Activated CD8-positive, alpha-beta memory T cell treated with anti-CD3 and anti-CD28 coated beads for 1 hour (primary cell): ENCODE results near the gene NATD1.
A peak's percentile ranks its signal among the peaks of the same experiment; 100 is the strongest.

Experiments used
- DNase-seq, 2 donors: peaks; one replicate each; pipeline ENCODE4 v3.0.0-alpha.2; 2020; ENCODE audit warnings: low read depth in 1 of 2; ENCODE audit errors: extremely low read depth in 1 of 2

NATD1 gene

GRCh38 chr17:21275579-21276263, 22.5 kb upstream of the NATD1 start:
- DNase-seq = peak; percentile 86 to 97

DNA sequence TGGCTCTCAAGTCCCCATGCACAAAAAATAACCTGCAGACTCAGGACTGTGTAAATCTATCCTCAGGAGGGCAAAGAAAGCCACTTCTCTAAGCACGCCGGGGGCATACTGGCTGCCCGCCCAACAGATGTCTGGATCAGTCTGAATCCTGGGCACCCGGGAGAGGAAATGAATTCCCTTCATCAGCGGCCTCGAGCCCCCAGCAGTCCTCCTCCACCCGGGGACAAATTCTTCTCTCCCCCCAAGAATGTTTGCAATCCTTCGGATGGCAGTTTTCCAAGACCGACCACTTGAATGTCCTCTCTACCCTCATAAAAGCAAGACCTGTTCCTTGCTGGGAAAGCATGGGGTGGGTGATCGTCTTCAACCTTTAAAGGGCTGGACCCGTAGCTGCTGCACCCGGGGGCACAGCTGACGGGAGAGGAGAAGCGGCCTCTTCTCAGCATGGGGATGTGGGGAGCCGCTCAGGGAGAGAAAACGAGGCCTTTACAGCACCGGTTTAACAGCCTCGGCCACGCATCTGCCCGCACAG, 21.9 kb upstream of the NATD1 start:
- no peak for DNase-seq

GRCh38 chr17:21272881-21273792, 19.9 kb upstream of the NATD1 start:
- no peak for DNase-seq

- DNase-seq = no peak
These were observed 19.0 kb upstream of the NATD1 start for GRCh38 chr17:21272250-21272649.

DNA sequence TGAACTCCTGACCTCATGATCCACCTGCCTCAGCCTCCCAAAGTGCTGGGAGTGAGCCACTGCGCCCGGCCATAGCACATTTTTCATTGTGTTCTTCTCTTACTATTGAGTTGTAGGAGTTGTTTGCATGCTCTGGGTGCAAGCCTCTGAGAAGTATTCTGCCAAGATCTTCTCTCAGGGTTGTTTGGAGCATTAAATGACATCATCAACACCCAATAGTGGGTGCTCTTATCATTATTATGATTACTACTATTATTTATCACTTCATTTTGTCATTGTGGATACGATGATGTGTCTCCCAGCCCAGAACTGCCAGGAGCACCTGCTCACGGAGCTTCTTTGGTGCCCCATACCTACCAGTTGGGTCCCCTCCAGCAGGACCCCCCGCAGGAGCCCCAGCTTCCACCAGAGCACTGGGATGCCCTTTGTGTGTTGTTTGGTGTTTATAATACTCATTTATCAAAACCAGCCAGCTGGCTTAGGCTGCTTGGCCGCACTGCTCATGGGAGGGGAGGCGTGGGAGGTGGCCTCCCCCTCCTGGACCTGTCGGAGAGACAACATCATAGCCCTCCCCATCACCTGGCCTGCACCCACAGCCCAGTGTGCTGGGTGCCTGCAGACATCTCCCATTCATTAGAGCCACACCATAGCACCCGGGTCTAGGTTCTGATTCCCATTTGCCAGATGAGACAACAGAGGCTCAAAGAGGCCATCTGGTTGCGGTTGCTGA, 18.4 kb upstream of the NATD1 start:
- no peak for DNase-seq

DNA sequence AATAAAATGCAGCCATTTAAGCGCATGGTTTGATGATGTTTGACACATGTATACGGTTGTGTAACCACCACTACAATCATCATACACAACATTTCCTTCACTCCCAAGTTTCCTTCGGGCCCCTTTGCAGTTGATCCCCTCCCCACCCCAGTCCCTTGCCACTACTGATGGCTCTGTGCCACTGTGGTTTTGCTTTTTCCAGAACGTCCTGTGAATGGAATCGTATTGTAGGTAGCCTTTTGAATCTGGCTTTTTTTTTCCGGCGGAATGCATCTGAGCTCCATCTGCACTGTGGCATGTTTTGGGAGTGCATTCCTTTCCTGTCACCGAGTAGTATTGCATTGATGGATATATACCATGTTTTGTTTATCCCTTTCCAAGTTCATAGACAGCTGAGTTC, 16.2 kb upstream of the NATD1 start:
- DNase-seq = no peak

DNA sequence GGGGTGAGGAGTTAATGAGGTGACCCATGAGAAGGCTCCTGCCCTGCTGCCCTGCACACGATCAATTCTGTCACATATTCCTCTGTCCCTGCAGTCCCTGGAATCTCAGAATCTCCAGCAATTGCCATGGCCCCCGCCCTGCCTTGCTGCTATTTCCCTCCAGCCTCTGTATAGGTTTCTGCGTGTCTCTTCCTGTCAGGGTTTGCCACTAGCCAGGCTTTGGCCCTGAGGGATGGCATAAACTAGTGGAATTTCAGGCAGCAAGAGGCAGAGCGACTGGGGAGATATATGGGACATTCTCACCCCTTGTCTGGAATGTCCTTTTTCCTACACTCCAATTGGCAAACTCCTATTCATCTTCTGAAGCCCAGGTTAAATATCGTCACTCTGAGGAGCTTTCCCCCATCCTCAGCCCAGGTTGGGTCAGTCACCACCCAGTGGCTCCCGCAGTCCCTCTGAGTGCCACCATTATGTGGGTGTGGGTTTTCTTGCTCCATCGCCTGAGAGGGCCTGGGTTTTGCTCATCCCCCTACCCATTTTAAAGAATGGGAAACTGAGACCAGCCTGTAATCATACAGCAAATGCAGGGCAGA, 15.5 kb upstream of the NATD1 start:
- DNase-seq = no peak

- DNase-seq = no peak
These were observed 10.2 kb upstream of the NATD1 start for GRCh38 chr17:21263376-21263775.

GRCh38 chr17:21262259-21262993, 9.2 kb upstream of the NATD1 start:
- DNase-seq = no peak

DNA sequence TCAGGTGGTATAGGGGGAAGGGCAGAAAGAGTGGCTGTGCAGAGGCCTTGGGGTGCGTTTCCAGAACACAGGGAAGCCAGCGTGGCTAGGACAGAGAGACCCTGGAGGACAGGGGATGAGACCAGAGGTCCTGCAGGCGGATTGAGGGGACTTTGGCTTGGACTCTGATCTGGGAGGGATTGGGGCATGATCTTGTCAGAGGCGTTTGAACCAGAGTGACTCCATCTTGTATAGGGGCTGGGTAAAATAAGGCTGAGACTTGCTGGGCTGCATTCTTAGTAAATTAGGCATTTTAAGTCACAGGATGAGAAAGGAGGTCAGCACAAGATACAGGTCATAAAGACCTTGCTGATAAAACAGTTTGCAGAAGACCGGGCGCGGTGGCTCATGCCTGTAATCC, 5.4 kb upstream of the NATD1 start:
- DNase-seq = no peak

DNA sequence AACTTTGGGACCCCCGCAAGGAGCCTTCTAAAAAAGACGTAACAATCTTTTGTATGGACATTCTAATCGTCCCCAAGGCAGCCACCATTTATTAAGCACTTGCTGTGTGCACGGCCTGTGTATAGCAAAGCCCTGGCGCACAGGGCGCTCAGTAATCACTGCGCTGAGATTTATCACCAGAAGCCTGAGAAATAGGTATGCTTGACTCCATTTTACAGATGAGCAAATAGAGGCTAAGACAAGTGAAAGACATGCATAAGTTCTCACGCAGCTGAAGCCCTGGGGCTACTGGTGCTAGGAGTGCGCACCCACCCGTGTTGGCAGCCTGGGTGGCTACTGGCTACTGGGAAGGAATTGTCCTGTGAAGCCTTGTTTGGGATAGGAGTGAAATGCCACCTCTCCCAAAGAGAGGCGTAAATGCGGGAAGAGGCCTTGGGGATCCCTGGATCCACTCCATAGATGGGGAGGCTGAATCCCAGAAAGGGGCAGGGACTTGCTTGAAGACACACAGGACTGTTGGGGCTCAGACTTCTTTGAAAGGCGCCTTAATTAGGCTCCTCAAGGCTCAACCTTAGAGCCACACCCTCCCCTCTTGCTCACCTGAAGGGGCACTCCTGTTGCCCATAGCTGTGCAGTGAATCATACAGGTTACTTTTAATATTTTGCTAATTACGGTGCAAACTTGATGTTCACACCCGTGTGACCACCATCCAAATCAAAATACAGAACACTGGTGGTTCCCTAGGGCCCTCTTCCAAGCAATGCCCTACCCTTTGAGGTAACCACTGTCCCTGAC, 634 bp upstream of the NATD1 start:
- DNase-seq = no peak

GRCh38 chr17:21252289-21252795, 868 bp downstream of the NATD1 start:
- DNase-seq = no peak

DNA sequence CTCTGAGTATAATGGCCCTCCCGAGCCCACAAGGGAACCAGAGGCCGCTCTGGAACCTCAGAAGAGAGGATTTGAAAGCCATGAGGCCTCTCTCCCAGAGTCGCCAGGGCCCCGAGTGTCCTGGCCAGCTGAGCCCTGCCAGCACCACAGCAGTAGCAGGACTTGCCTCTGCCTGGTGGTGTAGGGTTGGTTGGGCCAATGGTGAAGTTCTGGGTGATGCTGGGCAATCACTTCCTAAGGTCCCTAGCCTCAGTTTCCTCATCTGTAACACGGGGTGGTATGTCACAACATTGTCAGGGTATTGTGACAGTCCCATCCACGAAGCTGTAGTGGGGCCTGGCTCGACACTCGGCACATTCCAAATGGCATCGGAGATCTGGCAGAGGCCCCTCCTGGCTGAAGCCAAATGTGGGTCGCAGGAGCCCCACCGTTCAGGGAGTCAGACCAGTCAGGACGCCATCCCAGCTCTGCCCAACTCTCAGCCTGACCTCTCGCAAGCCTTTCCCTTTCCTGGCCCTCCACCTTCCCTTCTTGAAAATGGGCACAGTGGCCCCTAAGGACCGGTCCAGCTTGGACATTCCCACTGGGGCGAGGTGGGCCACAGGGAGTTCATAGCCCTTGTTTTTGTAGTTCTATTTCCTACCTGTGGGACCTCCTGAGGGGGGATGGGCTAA, 1.7 kb downstream of the NATD1 start:
- DNase-seq = no peak

GRCh38 chr17:21250854-21251253, 2.4 kb downstream of the NATD1 start:
- no peak for DNase-seq

DNA sequence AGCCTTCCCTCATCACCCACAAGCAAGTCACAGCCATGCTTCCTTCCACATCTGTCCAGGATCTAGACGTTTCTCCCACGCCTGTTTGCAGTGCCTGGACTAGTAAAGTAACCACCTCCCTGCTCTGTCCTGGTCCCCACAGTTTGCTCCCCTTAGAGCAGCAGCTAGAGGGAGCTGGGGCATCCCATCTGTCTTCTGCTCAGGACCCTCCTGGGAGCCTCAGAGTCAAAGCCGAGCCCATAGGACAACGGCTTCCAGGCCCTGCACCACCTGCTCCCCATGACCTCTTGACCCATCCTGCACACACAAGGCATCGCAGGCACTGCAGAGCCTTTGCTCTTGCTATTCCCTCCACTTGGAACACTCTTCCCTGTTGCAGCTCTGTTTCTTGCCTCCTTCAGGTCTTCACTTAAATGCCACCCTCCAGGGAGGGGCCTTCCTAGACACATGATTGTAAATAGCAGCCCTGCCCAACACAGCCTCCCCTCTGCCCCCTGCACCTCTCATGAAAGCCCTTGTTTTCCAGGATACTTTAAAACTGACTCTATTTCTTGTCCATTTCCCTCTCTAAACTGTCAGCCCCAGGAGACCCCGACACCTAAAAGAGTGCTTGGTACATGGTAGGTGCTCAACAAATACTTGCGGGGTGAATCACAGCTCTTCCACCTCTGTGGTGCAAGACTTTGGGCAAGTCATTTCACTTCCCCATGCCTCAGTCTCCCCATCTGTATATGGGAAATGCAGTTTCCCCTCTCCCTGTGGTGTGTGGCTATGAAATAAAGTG, 3.1 kb downstream of the NATD1 start:
- no peak for DNase-seq

DNA sequence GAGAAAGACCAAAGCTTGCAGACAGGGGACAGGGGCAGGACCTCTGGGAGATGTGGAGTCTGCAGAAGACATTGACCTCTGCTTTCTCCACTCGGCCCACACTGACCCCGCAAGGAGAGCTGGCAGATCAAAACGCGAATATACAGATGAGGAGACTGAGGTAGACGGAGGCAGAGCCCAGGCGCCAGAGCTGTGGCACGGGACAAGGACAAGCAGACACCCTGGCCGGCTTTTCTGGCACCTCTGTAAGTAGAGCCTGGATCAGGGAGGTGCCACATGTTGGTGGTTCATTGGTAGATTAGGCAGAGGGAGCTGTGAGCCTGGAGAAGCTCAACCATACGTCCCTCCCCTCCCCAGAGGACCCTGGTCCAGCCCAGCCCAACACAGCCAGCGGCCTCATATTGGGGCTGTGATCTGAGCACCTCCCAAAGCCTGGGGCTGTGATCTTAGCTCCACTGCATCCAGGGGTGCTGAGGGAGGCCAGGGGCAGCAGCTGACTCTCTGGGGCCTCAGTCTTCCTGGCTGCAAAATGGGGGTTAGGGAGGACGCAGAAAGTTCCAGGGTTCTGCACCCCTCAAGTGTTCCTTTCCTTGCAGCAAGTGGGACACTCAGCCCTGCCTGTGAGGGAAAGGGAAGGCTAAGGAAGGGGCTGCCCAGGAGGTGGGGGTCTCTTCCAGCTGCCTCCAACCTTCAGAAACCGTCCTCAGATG, 4.0 kb downstream of the NATD1 start:
- no peak for DNase-seq

DNA sequence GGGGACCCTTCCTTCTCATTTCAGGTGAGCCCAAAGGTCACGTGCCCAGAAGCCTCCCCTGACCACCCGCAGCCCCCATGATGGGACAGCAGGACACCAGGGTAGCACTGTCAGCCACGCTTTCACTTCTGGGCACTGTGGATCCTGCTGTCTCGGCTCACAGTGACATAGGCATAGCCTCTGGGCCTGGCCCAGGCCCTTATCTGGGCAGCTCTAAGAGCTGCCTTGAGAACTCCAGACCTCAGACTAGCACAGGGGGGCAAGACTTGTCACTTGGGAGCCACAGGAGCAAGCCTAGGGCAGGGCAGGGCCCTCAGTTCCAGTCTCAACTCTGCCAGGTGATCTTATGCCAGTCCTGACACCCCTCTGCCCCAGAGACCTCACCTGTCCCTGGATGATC, 4.7 kb downstream of the NATD1 start:
- DNase-seq = no peak
